Hepatocyte (in vitro differentiated cells): ENCODE measurements around the gene NAP1L1. TPM values are rescaled to one million over a fixed set of nuclear protein-coding genes. Genes with fewer than 3 reads are reported as not detected.

ENCODE experiments used
- DNase-seq: peaks from one replicate; pipeline ENCODE4 v3.0.0-alpha.2; 2016; ENCODE audit warnings: low spot score
- H2AFZ ChIP-seq: fragments of 200-600 bp; sonication (generic); 2 replicates; pipeline ENCODE4 v1.6.0; 2016; ENCODE audit warnings: antibody characterized with exemption, mild to moderate bottlenecking
- H3K27ac ChIP-seq: fragments of 200-600 bp; sonication (generic); 2 replicates; pipeline ENCODE4 v1.5.1; 2016; ENCODE audit warnings: mild to moderate bottlenecking
- H3K27me3 ChIP-seq: fragments of 200-600 bp; sonication (generic); 2 replicates; pipeline ENCODE4 v1.6.1; 2016
- H3K36me3 ChIP-seq: fragments of 200-600 bp; sonication (generic); replicated peaks from 2 replicates; pipeline ENCODE4 v1.5.1; 2016; ENCODE audit warnings: low read depth; ENCODE audit not compliant: insufficient read depth
- H3K4me1 ChIP-seq: fragments of 200-600 bp; sonication (generic); 2 replicates; pipeline ENCODE4 v1.5.1; 2016; ENCODE audit warnings: mild to moderate bottlenecking, moderate library complexity; ENCODE audit not compliant: insufficient read depth
- H3K4me2 ChIP-seq: fragments of 200-600 bp; sonication (generic); 2 replicates; pipeline ENCODE4 v1.6.0; 2016
- H3K4me3 ChIP-seq: fragments of 200-600 bp; sonication (generic); 2 replicates; pipeline ENCODE4 v1.5.1; 2016; ENCODE audit warnings: mild to moderate bottlenecking
- H3K79me2 ChIP-seq: fragments of 200-600 bp; sonication (generic); 2 replicates; pipeline ENCODE4 v1.6.0; 2017; ENCODE audit warnings: mild to moderate bottlenecking
- H3K9me2 ChIP-seq: fragments of 200-600 bp; sonication (generic); replicated peaks from 2 replicates; pipeline ENCODE4 v1.6.0; 2017; ENCODE audit warnings: mild to moderate bottlenecking; ENCODE audit not compliant: insufficient read depth
- H3K9me3 ChIP-seq: fragments of 200-600 bp; sonication (generic); 2 replicates; pipeline ENCODE4 v1.5.1; 2016; ENCODE audit warnings: low read depth, mild to moderate bottlenecking
- H4K20me1 ChIP-seq: fragments of 200-600 bp; sonication (generic); 2 replicates; pipeline ENCODE4 v1.6.0; 2016; ENCODE audit warnings: mild to moderate bottlenecking; ENCODE audit not compliant: insufficient read depth, poor library complexity, severe bottlenecking
- CTCF ChIP-seq: fragments of 200-600 bp; sonication (generic); IDR thresholded peaks from 2 replicates; pipeline ENCODE4 v1.5.1; 2016; ENCODE audit warnings: antibody characterized with exemption, mild to moderate bottlenecking; ENCODE audit not compliant: poor library complexity
- EZH2 ChIP-seq: fragments of 200-600 bp; sonication (generic); IDR thresholded peaks from 2 replicates; pipeline ENCODE4 v1.6.1; 2016; ENCODE audit warnings: antibody characterized with exemption, mild to moderate bottlenecking, borderline replicate concordance
- EZH2phosphoT487 ChIP-seq: fragments of 200-600 bp; sonication (generic); IDR thresholded peaks from one replicate; pipeline ENCODE4 v1.6.1; 2018; ENCODE audit warnings: antibody characterized with exemption, mild to moderate bottlenecking, low read depth, moderate library complexity; ENCODE audit not compliant: unreplicated experiment, severe bottlenecking
- WGBS: methylation state at CpG from one replicate; pipeline ENCODE4 v1.1.6; 2016; ENCODE audit warnings: low lambda C conversion rate; ENCODE audit errors: missing lambda C conversion rate; 5-methylcytosine and 5-hydroxymethylcytosine counted together
- polyA plus RNA-seq: library from polyadenylated mRNA; unstranded; fragments of >200 nt; fragmentation: Nextera tagmentation; extraction: Ambion mirVana; gene quantifications from 2 replicates; pipeline ENCODE4 v1.2.1, GENCODE V29; 2016
- total RNA-seq: library from RNA; depleted of rRNA; stranded (reverse); fragments of >200 nt; gene quantifications from 2 replicates; pipeline ENCODE4 v1.2.3, GENCODE V29; 2014

The NAP1L1 gene
- total and polyA plus RNA-seq, 2 experiments from 2014 or later: 117 to 352 TPM

DNA sequence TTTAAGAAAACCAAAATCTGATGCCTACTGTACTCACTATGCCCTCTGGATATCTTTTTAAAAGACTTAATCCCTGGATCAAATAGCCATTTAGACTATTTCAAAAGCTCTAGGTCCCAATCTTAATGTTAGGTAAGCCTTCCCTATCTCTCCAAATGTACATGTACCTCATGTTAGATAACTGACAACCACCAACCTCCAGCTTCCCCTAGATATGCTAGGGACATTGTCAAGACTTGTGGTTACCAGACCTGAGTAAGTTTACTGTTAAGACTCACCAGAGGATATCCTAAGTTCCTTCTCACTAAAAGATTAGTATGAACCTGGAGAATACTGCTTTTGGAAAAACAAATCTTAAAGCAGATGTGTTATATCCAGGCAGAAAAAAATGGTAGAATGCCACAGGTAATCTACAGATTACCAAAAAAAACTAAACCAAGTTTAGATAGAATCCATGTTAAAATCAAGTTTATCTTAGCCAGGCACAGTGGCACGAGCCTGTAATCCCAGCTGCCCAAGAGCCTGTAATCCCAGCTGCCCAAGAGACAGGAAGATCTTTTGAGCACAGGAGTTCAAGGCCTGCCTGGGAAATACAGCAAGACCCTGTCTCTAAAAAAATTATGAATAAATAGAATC, 9.7 kb downstream of the NAP1L1 start:
- Histone ChIP-seq H3K79me2 (peaks cover 100% of the 10 kb centered on the region), H3K36me3 (no peaks in the 10 kb centered on the region), H3K4me2 (no peak overlapping the region), H3K27ac (no peak overlapping the region), H3K4me3 (no peak overlapping the region), H2AFZ (no peak overlapping the region), H3K9me3 (no peaks in the 10 kb centered on the region), H3K4me1 (no peaks in the 10 kb centered on the region), H3K27me3 (no peaks in the 10 kb centered on the region), H3K9me2 (no peaks in the 10 kb centered on the region), H4K20me1 (peaks cover 79% of the 10 kb centered on the region)
- DNase-seq: no peak
- TF ChIP-seq EZH2phosphoT487 (no peak), EZH2 (no peak), CTCF (no peak)
- WGBS: 72% methylated on average over 1 of the region's 1 CpG

DNA sequence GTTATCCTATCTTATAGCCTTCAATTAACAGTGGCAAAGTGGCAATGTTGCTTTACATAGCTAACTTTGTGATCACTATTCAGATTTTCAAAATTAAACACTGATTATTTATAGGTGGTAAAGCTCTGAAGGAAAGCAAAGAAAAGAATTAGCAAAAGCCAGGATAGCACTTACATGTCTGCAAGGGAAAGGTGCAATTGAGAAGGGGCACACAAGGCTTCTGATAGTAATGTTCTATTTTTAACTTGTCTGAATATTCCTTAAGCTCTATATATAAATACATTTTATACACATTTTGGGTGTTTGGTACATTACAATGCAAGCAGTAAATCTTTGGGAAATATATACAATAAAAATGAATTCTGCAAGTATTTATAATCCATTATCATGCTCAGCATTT, 10.9 kb downstream of the NAP1L1 start:
- Histone ChIP-seq H3K36me3 (no peaks in the 10 kb centered on the region), H3K79me2 (peaks cover 100% of the 10 kb centered on the region), H3K9me2 (no peaks in the 10 kb centered on the region), H3K4me3 (no peak overlapping the region), H3K4me2 (no peak overlapping the region), H3K9me3 (no peaks in the 10 kb centered on the region), H3K4me1 (no peaks in the 10 kb centered on the region), H2AFZ (no peak overlapping the region), H3K27ac (no peak overlapping the region), H4K20me1 (peaks cover 69% of the 10 kb centered on the region), H3K27me3 (no peaks in the 10 kb centered on the region)
- TF ChIP-seq EZH2phosphoT487 (no peak), EZH2 (no peak), CTCF (no peak)
- no peak for DNase-seq

GRCh38 chr12:76072568-76072967, 11.9 kb downstream of the NAP1L1 start:
- Histone ChIP-seq H3K9me3 (no peaks in the 10 kb centered on the region), H2AFZ (no peak overlapping the region), H3K79me2 (peaks cover 100% of the 10 kb centered on the region), H3K27ac (no peak overlapping the region), H3K36me3 (no peaks in the 10 kb centered on the region), H3K4me2 (no peak overlapping the region), H3K4me3 (no peak overlapping the region), H4K20me1 (peaks cover 65% of the 10 kb centered on the region), H3K9me2 (no peaks in the 10 kb centered on the region), H3K4me1 (no peaks in the 10 kb centered on the region), H3K27me3 (no peaks in the 10 kb centered on the region)
- no peak for DNase-seq
- WGBS: 94% methylated on average over 3 of the region's 3 CpGs
- no peak for TF ChIP-seq EZH2
- no peak for TF ChIP-seq CTCF
- no peak for TF ChIP-seq EZH2phosphoT487

DNA sequence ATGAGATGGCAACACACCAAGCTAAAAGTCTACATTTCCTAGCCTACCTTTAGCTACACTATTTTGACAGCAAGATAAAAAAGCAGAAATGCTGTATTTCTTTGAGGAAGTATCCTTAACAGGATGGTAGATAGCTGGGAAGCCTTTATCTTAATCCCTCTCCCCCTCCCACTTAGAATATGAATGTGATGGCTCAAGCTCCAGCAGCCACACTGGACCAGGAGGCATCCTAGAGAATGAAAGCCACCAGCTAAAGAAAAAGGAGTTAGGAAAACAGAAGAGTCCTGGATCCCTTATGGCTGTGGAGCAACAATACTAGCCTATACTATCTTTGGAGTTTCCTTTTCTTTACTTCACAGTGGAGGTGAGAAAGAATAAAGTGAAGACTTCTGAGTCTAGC, 15.1 kb downstream of the NAP1L1 start:
- peaks cover 99% of the 10 kb centered on the region for H3K79me2 ChIP-seq
- H3K27me3 ChIP-seq: no peaks in the 10 kb centered on the region
- peaks cover 7% of the 10 kb centered on the region for H3K9me3 ChIP-seq
- H3K4me3 ChIP-seq: no peak overlapping the region
- H3K27ac ChIP-seq: no peak overlapping the region
- H4K20me1 ChIP-seq: peaks cover 33% of the 10 kb centered on the region
- H3K36me3 ChIP-seq: no peaks in the 10 kb centered on the region
- DNase-seq: no peak
- TF ChIP-seq CTCF: no peak
- no peak overlapping the region for H2AFZ ChIP-seq
- H3K4me2 ChIP-seq: no peak overlapping the region
- H3K4me1 ChIP-seq: no peaks in the 10 kb centered on the region
- H3K9me2 ChIP-seq: no peaks in the 10 kb centered on the region
